Aorta (tissue), 5 donors: ENCODE results near the gene ZFYVE1. TPM values are rescaled to one million over a fixed set of nuclear protein-coding genes. Genes with fewer than 3 reads are reported as not detected.

Source experiments
- ATAC-seq: fragments of 200-7000 bp; cut with Tn5 transposase; one replicate; pipeline ENCODE4 v1.9.1; 2022; ENCODE audit warnings: moderate library complexity; ENCODE audit not compliant: low FRiP score
- DNase-seq, 2 donors: peaks; one replicate each; pipeline ENCODE4 v3.0.0-alpha.2; 2020
- H3K27ac ChIP-seq, 2 donors: one replicate each; pipeline ENCODE4 v1.5.1; 2013; ENCODE audit warnings: low read length in 2 of 2, mild to moderate bottlenecking in 2 of 2, moderate library complexity in 2 of 2, control low read depth in 1 of 2, inconsistent platforms in 1 of 2, low read depth in 1 of 2
- H3K27me3 ChIP-seq, 2 donors: one replicate each; pipeline ENCODE4 v1.6.1; 2013; ENCODE audit warnings: control low read depth in 1 of 2, low read length in 1 of 2, mild to moderate bottlenecking in 1 of 2, moderate library complexity in 1 of 2; ENCODE audit not compliant: insufficient read depth in 2 of 2, control insufficient read depth in 1 of 2
- H3K36me3 ChIP-seq, 2 donors: one replicate each; pipeline ENCODE4 v1.6.1; 2013; ENCODE audit warnings: control low read depth in 1 of 2, low read length in 1 of 2, mild to moderate bottlenecking in 1 of 2; ENCODE audit not compliant: insufficient read depth in 2 of 2, control insufficient read depth in 1 of 2
- H3K4me1 ChIP-seq, 2 donors: one replicate each; pipeline ENCODE4 v1.6.1; 2013; ENCODE audit warnings: low read length in 2 of 2, control low read depth in 1 of 2, mild to moderate bottlenecking in 1 of 2, moderate library complexity in 1 of 2; ENCODE audit not compliant: insufficient read depth in 2 of 2, control insufficient read depth in 1 of 2
- H3K4me3 ChIP-seq, 2 donors: one replicate each; pipeline ENCODE4 v1.5.1; 2013; ENCODE audit warnings: low read length in 2 of 2, control low read depth in 1 of 2, mild to moderate bottlenecking in 1 of 2
- H3K9me3 ChIP-seq: one replicate; pipeline ENCODE4 v1.6.1; 2013; ENCODE audit warnings: mild to moderate bottlenecking, low read length; ENCODE audit not compliant: control insufficient read depth
- WGBS, 2 donors: extraction: QIAGEN DNeasy Blood & Tissue Kit; methylation state at CpG; one replicate each; pipeline ENCODE4 v1.1.7; 2013; 5-methylcytosine and 5-hydroxymethylcytosine counted together
- intact Hi-C, 2 donors: fragments of 100-400 bp; cut with DNase I; formaldehyde crosslinking; loops; one replicate each; pipeline versions ENCODE4 v1.14.2 to v1.15.0; 2022
- polyA plus RNA-seq, 2 donors: library from polyadenylated mRNA; stranded (reverse); fragments of 200-250 nt; gene quantifications; one replicate each; pipeline ENCODE4 v1.2.3, GENCODE V29; 2013
- total RNA-seq, 2 donors: library from RNA; stranded (reverse); fragmentation: NEBNext Ultra II Directional; extraction: Animal tissue kit (Norgen Biotek cat#: 25700); gene quantifications; one replicate each; pipeline ENCODE4 v1.2.1, GENCODE V29; 2021
- donor health status: healthy with polysubstance abuse.
- donor health status: Bipolar disorder and iron deficiency.
- donor health status: DM: no; HTN: no; CAD: no.
- donor health status: DM: no; HTN: no; CAD: no.
- donor health status: DM: yes; HTN: yes; CAD: no.

ZFYVE1 gene
- total and polyA plus RNA-seq, 4 donors = 4.8 to 25.2 (median 11.9) TPM

- Histone ChIP-seq H3K27me3 (no peaks in the 10 kb centered on the region), H3K36me3 (no peaks in the 10 kb centered on the region), H3K9me3 (no peaks in the 10 kb centered on the region), H3K27ac (peak within 1 kb of the TSS in 1 of 2 donors; percentile 38), H3K4me1 (no peaks in the 10 kb centered on the region), H3K4me3 (peak within 1 kb of the TSS; percentile 38 to 60)
- ATAC-seq (peak; percentile 97), DNase-seq (peak; percentile 97 to 98)
- 0% methylated on average over 59 of the region's 59 CpGs for WGBS, 2 donors
- intact Hi-C loops = no loop called here
These were observed 100.4 kb downstream of the ZFYVE1 start, which contains the start of gene DCAF4 for GRCh38 chr14:72926292-72927028. Gene DCAF4 (plus strand): TSS chr14:72926464. CDS start chr14:72937979, 11,515 bp downstream.

GRCh38 chr14:72925815-72926291 is 101.1 kb downstream of the ZFYVE1 start:
- Histone ChIP-seq H3K36me3 (no peaks in the 10 kb centered on the region), H3K4me1 (no peaks in the 10 kb centered on the region), H3K27me3 (no peaks in the 10 kb centered on the region), H3K4me3 (peak overlapping the region in 1 of 2 donors; percentile 2), H3K9me3 (no peaks in the 10 kb centered on the region), H3K27ac (no peak overlapping the region)
- DNase-seq (no peak), ATAC-seq (peak; percentile 60)
- intact Hi-C loops = no loop called here
- 4 to 6% methylated on average over 30 to 33 of the region's 33 CpGs for WGBS, 2 donors

DNA sequence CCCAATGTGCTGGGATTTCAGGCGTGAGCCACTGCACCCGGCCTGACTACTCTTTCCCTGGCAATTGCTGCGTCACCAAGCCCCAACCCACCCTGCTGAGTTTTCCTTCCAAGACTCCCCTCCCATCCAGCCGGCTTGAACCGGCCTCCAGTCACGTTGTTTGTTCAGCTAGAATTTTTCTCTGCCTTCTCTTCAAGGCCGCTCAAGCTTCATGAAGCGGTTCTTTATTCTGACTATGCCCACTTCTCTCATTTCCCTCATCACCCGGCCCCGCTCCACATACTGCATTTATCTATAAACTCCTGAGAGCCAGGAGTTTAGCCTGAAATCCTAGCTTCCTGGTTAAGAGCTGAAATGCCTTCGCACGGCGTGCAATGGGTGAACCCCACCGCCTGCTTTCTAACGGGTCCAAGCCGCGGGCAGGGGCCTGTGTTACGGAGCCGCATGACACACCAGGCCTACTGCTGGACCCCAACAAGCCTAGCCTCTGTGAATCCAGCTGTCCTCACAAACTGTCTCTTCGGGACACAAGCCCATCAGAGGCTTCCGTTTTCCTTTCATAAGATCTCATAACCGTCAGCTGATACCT is 101.6 kb downstream of the ZFYVE1 start:
- H3K4me3 ChIP-seq = no peak overlapping the region
- WGBS, 2 donors = 86 to 90% methylated on average over 22 of the region's 22 CpGs
- intact Hi-C loops = no loop called here
- no peak overlapping the region for H3K27ac ChIP-seq
- no peaks in the 10 kb centered on the region for H3K27me3 ChIP-seq
- no peaks in the 10 kb centered on the region for H3K9me3 ChIP-seq
- H3K36me3 ChIP-seq = no peaks in the 10 kb centered on the region
- DNase-seq = no peak
- no peaks in the 10 kb centered on the region for H3K4me1 ChIP-seq
- no peak for ATAC-seq

DNA sequence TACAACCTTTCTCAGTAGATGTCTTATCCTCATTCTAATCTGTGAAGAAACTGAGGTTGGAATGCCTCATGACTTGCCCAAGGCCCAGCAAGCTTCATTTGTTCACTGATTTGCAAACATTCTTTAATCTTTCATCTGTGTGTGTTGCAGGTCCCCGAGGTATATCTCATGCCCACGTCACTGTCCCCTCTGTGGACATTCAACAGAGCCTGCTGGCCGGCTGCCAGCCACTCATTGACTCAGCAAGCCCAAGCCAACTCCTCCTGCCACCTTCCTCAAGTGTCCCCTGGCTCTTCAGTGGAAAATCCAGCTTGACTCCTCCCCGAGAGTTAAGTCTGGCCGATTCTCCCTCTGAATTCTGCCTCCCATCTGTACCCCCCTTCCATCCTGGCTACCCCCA is 102.6 kb downstream of the ZFYVE1 start:
- Histone ChIP-seq H3K36me3 (no peaks in the 10 kb centered on the region), H3K4me3 (no peak overlapping the region), H3K27ac (no peak overlapping the region), H3K27me3 (no peaks in the 10 kb centered on the region), H3K9me3 (no peaks in the 10 kb centered on the region), H3K4me1 (no peaks in the 10 kb centered on the region)
- WGBS, 2 donors = 51% methylated on average over 5 of the region's 5 CpGs
- ATAC-seq = no peak
- DNase-seq = no peak
- intact Hi-C loops = no loop called here

- DNase-seq (no peak), ATAC-seq (no peak)
- Histone ChIP-seq H3K4me1 (peaks cover 3 to 4% of the 10 kb centered on the region in 2 donors), H3K36me3 (no peaks in the 10 kb centered on the region), H3K4me3 (no peak overlapping the region), H3K9me3 (no peaks in the 10 kb centered on the region), H3K27me3 (no peaks in the 10 kb centered on the region), H3K27ac (no peak overlapping the region)
- intact Hi-C loops = no loop called here
These were observed 105.5 kb downstream of the ZFYVE1 start for GRCh38 chr14:72921396-72921795.

GRCh38 chr14:72920008-72920407 is 106.9 kb downstream of the ZFYVE1 start:
- 94 to 97% methylated on average over 2 of the region's 2 CpGs for WGBS, 2 donors
- H3K4me1 ChIP-seq = peaks cover 4 to 8% of the 10 kb centered on the region in 2 donors
- ATAC-seq (no peak), DNase-seq (no peak)
- no peaks in the 10 kb centered on the region for H3K36me3 ChIP-seq
- no peak overlapping the region for H3K27ac ChIP-seq
- intact Hi-C loops = no loop called here
- no peak overlapping the region for H3K4me3 ChIP-seq
- H3K9me3 ChIP-seq = no peaks in the 10 kb centered on the region
- no peaks in the 10 kb centered on the region for H3K27me3 ChIP-seq

Other genes starting within 250 kb of the ZFYVE1 start
- gene DPF3, start 133.0 kb downstream of the ZFYVE1 start, total RNA-seq = 1 to 10 TPM in 1 of 2 donors, under 1 TPM in 1; 0.65 to 2.2 TPM
- gene DPF3, start 133.0 kb downstream of the ZFYVE1 start, polyA plus RNA-seq = under 1 TPM; 0.15 to 0.75 TPM
- 10 to 100 TPM; 11.3 to 15.7 TPM for gene DCAF4, start 100.6 kb downstream of the ZFYVE1 start, total RNA-seq
- 1 to 10 TPM; 4.6 to 7.4 TPM for gene DCAF4, start 100.6 kb downstream of the ZFYVE1 start, polyA plus RNA-seq
- 10 to 100 TPM; 79.9 to 83.9 TPM for gene RBM25, start 31.4 kb upstream of the ZFYVE1 start, total RNA-seq
- gene RBM25, start 31.4 kb upstream of the ZFYVE1 start, polyA plus RNA-seq = 10 to 100 TPM; 25.2 to 57.3 TPM
- 10 to 100 TPM; 44.4 to 51.6 TPM for gene PSEN1, start 109.4 kb upstream of the ZFYVE1 start, total RNA-seq
- 10 to 100 TPM; 10.3 to 20.5 TPM for gene PSEN1, start 109.4 kb upstream of the ZFYVE1 start, polyA plus RNA-seq
- 10 to 100 TPM in 1 of 2 donors, 1 to 10 TPM in 1; 5.8 to 21.4 TPM for gene PAPLN, start 210.4 kb upstream of the ZFYVE1 start, total RNA-seq
- 1 to 10 TPM; 3.1 to 9.8 TPM for gene PAPLN, start 210.4 kb upstream of the ZFYVE1 start, polyA plus RNA-seq